ENCODE measurements around the gene BNC2. TPM values are rescaled to one million over a fixed set of nuclear protein-coding genes. Genes with fewer than 3 reads are reported as not detected.

BNC2 gene
- total and polyA plus RNA-seq, 2 of the 13 experiments (the other 11 are each of a cell fraction or from before 2014, with no cell fraction given): not detected

DNA sequence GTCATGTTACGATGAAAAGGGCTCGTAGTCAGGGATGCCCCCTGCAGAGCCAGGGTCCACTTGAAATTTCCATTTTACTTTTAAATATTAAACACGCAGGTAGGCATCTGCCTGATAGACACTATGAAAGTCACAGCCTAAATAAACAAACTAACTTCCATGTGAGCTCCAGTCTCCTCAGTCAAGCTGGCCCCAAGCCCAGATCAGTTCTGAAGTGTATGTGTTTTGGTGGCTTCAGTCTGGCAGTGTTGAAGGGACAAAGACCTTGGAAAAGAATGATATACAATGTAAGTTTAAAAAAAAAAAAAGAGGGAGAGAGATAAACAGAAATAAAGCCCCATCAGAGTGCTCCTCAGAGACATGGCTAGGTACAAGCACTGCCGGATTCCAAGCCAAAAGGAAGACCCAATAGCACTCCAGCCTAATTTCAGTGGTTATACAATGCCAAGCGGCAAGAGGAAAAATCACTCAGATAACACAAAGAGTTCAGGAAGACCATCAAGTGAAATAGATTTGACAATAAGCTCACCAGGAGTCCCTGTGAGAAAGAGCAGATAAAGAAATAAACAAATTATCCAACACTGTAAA, 181.0 kb downstream of the BNC2 start (continued):
- no peak for TF ChIP-seq ZNF333 (CRISPR knock-in tag; IDR thresholded peaks at IDR 0.05; ENCODE audit: borderline replicate concordance)
- no peak for TF ChIP-seq TAF15 (IDR thresholded peaks at IDR 0.05; ENCODE audit: low read depth, low read length, poor library complexity, severe bottlenecking)
- TF ChIP-seq, protein P1, sequence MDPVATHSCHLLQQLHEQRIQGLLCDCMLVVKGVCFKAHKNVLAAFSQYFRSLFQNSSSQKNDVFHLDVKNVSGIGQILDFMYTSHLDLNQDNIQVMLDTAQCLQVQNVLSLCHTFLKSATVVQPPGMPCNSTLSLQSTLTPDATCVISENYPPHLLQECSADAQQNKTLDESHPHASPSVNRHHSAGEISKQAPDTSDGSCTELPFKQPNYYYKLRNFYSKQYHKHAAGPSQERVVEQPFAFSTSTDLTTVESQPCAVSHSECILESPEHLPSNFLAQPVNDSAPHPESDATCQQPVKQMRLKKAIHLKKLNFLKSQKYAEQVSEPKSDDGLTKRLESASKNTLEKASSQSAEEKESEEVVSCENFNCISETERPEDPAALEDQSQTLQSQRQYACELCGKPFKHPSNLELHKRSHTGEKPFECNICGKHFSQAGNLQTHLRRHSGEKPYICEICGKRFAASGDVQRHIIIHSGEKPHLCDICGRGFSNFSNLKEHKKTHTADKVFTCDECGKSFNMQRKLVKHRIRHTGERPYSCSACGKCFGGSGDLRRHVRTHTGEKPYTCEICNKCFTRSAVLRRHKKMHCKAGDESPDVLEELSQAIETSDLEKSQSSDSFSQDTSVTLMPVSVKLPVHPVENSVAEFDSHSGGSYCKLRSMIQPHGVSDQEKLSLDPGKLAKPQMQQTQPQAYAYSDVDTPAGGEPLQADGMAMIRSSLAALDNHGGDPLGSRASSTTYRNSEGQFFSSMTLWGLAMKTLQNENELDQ (CRISPR knock-in tag; IDR thresholded peaks at IDR 0.05; ENCODE audit: borderline replicate concordance): no peak
- no peak for TF ChIP-seq ZNF274 (CRISPR knock-in tag; IDR thresholded peaks at IDR 0.05)
- no peak for TF ChIP-seq ZNF17 (CRISPR knock-in tag; IDR thresholded peaks at IDR 0.05)
- TF ChIP-seq LBX2 (CRISPR knock-in tag; IDR thresholded peaks at IDR 0.05; ENCODE audit: borderline replicate concordance): no peak
- no peak for TF ChIP-seq KLF6 (CRISPR knock-in tag; IDR thresholded peaks at IDR 0.05)
- no peak for TF ChIP-seq EEA1 (CRISPR knock-in tag; IDR thresholded peaks at IDR 0.05; ENCODE audit: borderline replicate concordance)
- TF ChIP-seq, protein P2, sequence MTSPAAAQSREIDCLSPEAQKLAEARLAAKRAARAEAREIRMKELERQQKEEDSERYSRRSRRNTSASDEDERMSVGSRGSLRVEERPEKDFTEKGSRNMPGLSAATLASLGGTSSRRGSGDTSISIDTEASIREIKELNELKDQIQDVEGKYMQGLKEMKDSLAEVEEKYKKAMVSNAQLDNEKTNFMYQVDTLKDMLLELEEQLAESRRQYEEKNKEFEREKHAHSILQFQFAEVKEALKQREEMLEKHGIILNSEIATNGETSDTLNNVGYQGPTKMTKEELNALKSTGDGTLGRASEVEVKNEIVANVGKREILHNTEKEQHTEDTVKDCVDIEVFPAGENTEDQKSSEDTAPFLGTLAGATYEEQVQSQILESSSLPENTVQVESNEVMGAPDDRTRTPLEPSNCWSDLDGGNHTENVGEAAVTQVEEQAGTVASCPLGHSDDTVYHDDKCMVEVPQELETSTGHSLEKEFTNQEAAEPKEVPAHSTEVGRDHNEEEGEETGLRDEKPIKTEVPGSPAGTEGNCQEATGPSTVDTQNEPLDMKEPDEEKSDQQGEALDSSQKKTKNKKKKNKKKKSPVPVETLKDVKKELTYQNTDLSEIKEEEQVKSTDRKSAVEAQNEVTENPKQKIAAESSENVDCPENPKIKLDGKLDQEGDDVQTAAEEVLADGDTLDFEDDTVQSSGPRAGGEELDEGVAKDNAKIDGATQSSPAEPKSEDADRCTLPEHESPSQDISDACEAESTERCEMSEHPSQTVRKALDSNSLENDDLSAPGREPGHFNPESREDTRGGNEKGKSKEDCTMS (CRISPR knock-in tag; conservative IDR thresholded peaks at IDR 0.05): no peak
